ENCODE measurements around the gene COL11A2. TPM values are rescaled to one million over a fixed set of nuclear protein-coding genes. Genes with fewer than 3 reads are reported as not detected.
A peak's percentile ranks its signal among the peaks of the same experiment; 100 is the strongest.

The COL11A2 gene
- total and polyA plus RNA-seq, 2 of the 13 experiments (the other 11 are each of a cell fraction or from before 2014, with no cell fraction given), result 0.55 TPM

GRCh38 chr6:33198159-33198852 is 6.0 kb upstream of the COL11A2 start (continued):
- TF ChIP-seq, protein P1, sequence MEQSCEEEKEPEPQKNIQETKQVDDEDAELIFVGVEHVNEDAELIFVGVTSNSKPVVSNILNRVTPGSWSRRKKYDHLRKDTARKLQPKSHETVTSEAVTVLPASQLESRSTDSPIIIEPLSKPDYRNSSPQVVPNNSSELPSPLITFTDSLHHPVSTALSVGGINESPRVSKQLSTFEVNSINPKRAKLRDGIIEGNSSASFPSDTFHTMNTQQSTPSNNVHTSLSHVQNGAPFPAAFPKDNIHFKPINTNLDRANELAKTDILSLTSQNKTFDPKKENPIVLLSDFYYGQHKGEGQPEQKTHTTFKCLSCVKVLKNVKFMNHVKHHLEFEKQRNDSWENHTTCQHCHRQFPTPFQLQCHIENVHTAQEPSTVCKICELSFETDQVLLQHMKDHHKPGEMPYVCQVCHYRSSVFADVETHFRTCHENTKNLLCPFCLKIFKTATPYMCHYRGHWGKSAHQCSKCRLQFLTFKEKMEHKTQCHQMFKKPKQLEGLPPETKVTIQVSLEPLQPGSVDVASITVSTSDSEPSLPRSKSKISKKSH (CRISPR knock-in tag; IDR thresholded peaks at IDR 0.05; ENCODE audit: borderline replicate concordance), result 0 out of 2 replicates have a peak, but pooled peaks have one; percentile 58
- TF ChIP-seq PPARG (CRISPR knock-in tag; conservative IDR thresholded peaks at IDR 0.05) (peak; percentile 98), SALL1 (CRISPR knock-in tag; IDR thresholded peaks at IDR 0.05) (peak; percentile 97), HDAC2 (CRISPR knock-in tag; IDR thresholded peaks at IDR 0.05) (peak; percentile 95), ZMYM3 (CRISPR knock-in tag; IDR thresholded peaks at IDR 0.05) (peak; percentile 84; the same call in 1 of the 2 replicates), ZSCAN9 (CRISPR knock-in tag; IDR thresholded peaks at IDR 0.05; ENCODE audit: borderline replicate concordance) (peak; percentile 88; the same call in 1 of the 2 replicates), ZNF510 (CRISPR knock-in tag; IDR thresholded peaks at IDR 0.05; ENCODE audit: low read depth) (no peak), MLLT10 (CRISPR knock-in tag; IDR thresholded peaks at IDR 0.05) (no peak), ZNF10 (CRISPR knock-in tag; IDR thresholded peaks at IDR 0.05; ENCODE audit: borderline replicate concordance, low read depth) (no peak), BRCA1 (CRISPR knock-in tag; IDR thresholded peaks at IDR 0.05) (no peak; the same call in 1 of the 2 replicates), BCL6 (CRISPR knock-in tag; IDR thresholded peaks at IDR 0.05) (peak; percentile 93), ZNF850 (CRISPR knock-in tag; conservative IDR thresholded peaks at IDR 0.05) (no peak), ZNF24 (IDR thresholded peaks at IDR 0.05) (peak; percentile 62; the same call in 1 of the 2 replicates), ZNF891 (CRISPR knock-in tag; IDR thresholded peaks at IDR 0.05) (no peak), SIN3B (IDR thresholded peaks at IDR 0.05; ENCODE audit: low read length) (no peak)
- TF ChIP-seq, protein P2, sequence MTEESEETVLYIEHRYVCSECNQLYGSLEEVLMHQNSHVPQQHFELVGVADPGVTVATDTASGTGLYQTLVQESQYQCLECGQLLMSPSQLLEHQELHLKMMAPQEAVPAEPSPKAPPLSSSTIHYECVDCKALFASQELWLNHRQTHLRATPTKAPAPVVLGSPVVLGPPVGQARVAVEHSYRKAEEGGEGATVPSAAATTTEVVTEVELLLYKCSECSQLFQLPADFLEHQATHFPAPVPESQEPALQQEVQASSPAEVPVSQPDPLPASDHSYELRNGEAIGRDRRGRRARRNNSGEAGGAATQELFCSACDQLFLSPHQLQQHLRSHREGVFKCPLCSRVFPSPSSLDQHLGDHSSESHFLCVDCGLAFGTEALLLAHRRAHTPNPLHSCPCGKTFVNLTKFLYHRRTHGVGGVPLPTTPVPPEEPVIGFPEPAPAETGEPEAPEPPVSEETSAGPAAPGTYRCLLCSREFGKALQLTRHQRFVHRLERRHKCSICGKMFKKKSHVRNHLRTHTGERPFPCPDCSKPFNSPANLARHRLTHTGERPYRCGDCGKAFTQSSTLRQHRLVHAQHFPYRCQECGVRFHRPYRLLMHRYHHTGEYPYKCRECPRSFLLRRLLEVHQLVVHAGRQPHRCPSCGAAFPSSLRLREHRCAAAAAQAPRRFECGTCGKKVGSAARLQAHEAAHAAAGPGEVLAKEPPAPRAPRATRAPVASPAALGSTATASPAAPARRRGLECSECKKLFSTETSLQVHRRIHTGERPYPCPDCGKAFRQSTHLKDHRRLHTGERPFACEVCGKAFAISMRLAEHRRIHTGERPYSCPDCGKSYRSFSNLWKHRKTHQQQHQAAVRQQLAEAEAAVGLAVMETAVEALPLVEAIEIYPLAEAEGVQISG (CRISPR knock-in tag; IDR thresholded peaks at IDR 0.05), result peak; percentile 85
- TF ChIP-seq, protein P3, sequence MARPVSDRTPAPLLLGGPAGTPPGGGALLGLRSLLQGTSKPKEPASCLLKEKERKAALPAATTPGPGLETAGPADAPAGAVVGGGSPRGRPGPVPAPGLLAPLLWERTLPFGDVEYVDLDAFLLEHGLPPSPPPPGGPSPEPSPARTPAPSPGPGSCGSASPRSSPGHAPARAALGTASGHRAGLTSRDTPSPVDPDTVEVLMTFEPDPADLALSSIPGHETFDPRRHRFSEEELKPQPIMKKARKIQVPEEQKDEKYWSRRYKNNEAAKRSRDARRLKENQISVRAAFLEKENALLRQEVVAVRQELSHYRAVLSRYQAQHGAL (CRISPR knock-in tag; IDR thresholded peaks at IDR 0.05; ENCODE audit: not compliant biosample characterization), result no peak
